H1 (cell line): Measurements from ENCODE around the gene YTHDF2. TPM values are rescaled to one million over a fixed set of nuclear protein-coding genes. Genes with fewer than 3 reads are reported as not detected.

Experiments
- CTCF ChIA-PET: fragments of 300-600 bp; sonication (Branson Sonifier 250); formaldehyde crosslinking; loops from one replicate; lab custom pipeline; 2021; ENCODE audit not compliant: partially characterized antibody; lab: Charles Lee
- POLR2A ChIA-PET: fragments of 300-600 bp; sonication (Branson Sonifier 250); formaldehyde crosslinking; loops from one replicate; lab custom pipeline; 2021; ENCODE audit warnings: inconsistent platforms; ENCODE audit not compliant: partially characterized antibody; lab: Charles Lee
- DNase-seq, 2 experiments: peaks; one replicate each; pipeline versions ENCODE4 v3.0.0 to v3.0.0-alpha.2; 2010 to 2022; ENCODE audit warnings: low spot score in 2 of 2, low read depth in 1 of 2, mixed read lengths in 1 of 2
- FAIRE-seq: peaks from 2 replicates; lab custom pipeline; 2011; peaks lifted over from hg19 to GRCh38; lab: Jason Lieb, UNC
- H2AFZ ChIP-seq: 2 replicates; pipeline ENCODE4 v1.8.1; 2012; ENCODE audit warnings: low read length, inconsistent platforms
- H2AK5ac ChIP-seq: 2 replicates; pipeline ENCODE4 v1.6.1; 2013; ENCODE audit warnings: low read depth, low read length
- H2BK120ac ChIP-seq: replicated peaks from 2 replicates; pipeline ENCODE3; 2013; ENCODE audit warnings: low read depth, low read length, inconsistent platforms
- H2BK12ac ChIP-seq: 2 replicates; pipeline ENCODE4 v1.6.1; 2013; ENCODE audit warnings: low read depth, low read length
- H2BK15ac ChIP-seq: 2 replicates; pipeline ENCODE4 v1.6.1; 2013; ENCODE audit warnings: low read length
- H2BK20ac ChIP-seq: 2 replicates; pipeline ENCODE4 v1.6.1; 2013; ENCODE audit warnings: low read length
- H2BK5ac ChIP-seq: 2 replicates; pipeline ENCODE4 v1.6.1; 2013; ENCODE audit warnings: low read depth, low read length
- H3K14ac ChIP-seq: 2 replicates; pipeline ENCODE4 v1.6.1; 2013; ENCODE audit warnings: inconsistent platforms; ENCODE audit not compliant: insufficient read length
- H3K18ac ChIP-seq: 2 replicates; pipeline ENCODE4 v1.6.1; 2013; ENCODE audit warnings: low read length; ENCODE audit errors: extremely low read depth
- H3K23ac ChIP-seq: 2 replicates; pipeline ENCODE4 v1.6.1; 2013; ENCODE audit warnings: inconsistent platforms; ENCODE audit not compliant: insufficient read length
- H3K23me2 ChIP-seq: 2 replicates; pipeline ENCODE4 v1.6.1; 2013; ENCODE audit warnings: low read depth, low read length
- H3K27ac ChIP-seq: 2 replicates; pipeline ENCODE4 v1.6.1; 2011; ENCODE audit warnings: low read depth, low read length, inconsistent platforms
- H3K27me3 ChIP-seq, 4 experiments: replicated peaks in 1 of 4; 1 replicate in 1 of 4; 2 replicates in 3 of 4; pipeline versions ENCODE4 v1.6.1 to v1.8.1; 2011 to 2013; ENCODE audit warnings: low read length in 3 of 4, mild to moderate bottlenecking in 3 of 4, inconsistent platforms in 2 of 4, mixed read lengths in 2 of 4, moderate library complexity in 1 of 4; ENCODE audit not compliant: control insufficient read depth in 3 of 4, insufficient read depth in 3 of 4; ENCODE audit errors: extremely low read depth in 1 of 4
- H3K36me3 ChIP-seq, 4 experiments: 2 replicates each; pipeline versions ENCODE4 v1.6.1 to v1.8.1; 2011 to 2013; ENCODE audit warnings: mild to moderate bottlenecking in 4 of 4, low read length in 3 of 4, moderate library complexity in 2 of 4, control low read depth in 1 of 4, inconsistent platforms in 1 of 4; ENCODE audit not compliant: insufficient read depth in 4 of 4, control insufficient read depth in 2 of 4
- H3K4ac ChIP-seq: replicated peaks from 2 replicates; pipeline ENCODE3; 2013; ENCODE audit warnings: low read length, low read depth, mixed read lengths, inconsistent platforms; ENCODE audit not compliant: insufficient read length
- H3K4me1 ChIP-seq, 4 experiments: replicated peaks in 1 of 4; 1 replicate in 1 of 4; 2 replicates in 3 of 4; pipeline versions ENCODE4 v1.6.1 to v1.8.1; 2011 to 2013; ENCODE audit warnings: low read length in 3 of 4, inconsistent platforms in 2 of 4, mixed read lengths in 1 of 4; ENCODE audit not compliant: insufficient read depth in 4 of 4, control insufficient read depth in 3 of 4
- H3K4me2 ChIP-seq, 2 experiments: 2 replicates each; pipeline versions ENCODE4 v1.6.1 to v1.8.1; 2011 to 2013; ENCODE audit warnings: low read depth in 2 of 2, low read length in 2 of 2, control low read depth in 1 of 2, inconsistent platforms in 1 of 2, mild to moderate bottlenecking in 1 of 2; ENCODE audit not compliant: insufficient read depth in 1 of 2
- H3K4me3 ChIP-seq, 4 experiments: fragments of 200-600, 300-600 bp in 1 of 4; sonication (generic), shearing (Covaris generic), sonication (Bioruptor Twin) in 1 of 4; 2 replicates each; pipeline versions ENCODE4 v1.5.1 to v1.8.1; 2011 to 2016; ENCODE audit warnings: low read length in 4 of 4, low read depth in 3 of 4, control low read depth in 2 of 4, inconsistent platforms in 2 of 4, mild to moderate bottlenecking in 2 of 4, mixed read lengths in 1 of 4, moderate library complexity in 1 of 4; ENCODE audit not compliant: insufficient read depth in 2 of 4; ENCODE audit errors: extremely low read depth in 1 of 4
- H3K56ac ChIP-seq: replicated peaks from 2 replicates; pipeline ENCODE3; 2013; ENCODE audit warnings: low read depth, mild to moderate bottlenecking, mixed read lengths, low read length, inconsistent platforms; ENCODE audit not compliant: insufficient read length
- H3K79me1 ChIP-seq: 2 replicates; pipeline ENCODE4 v1.6.1; 2013; ENCODE audit warnings: low read depth, low read length, control low read depth
- H3K79me2 ChIP-seq, 2 experiments: 2 replicates each; pipeline versions ENCODE4 v1.6.1 to v1.8.1; 2012 to 2013; ENCODE audit warnings: low read length in 2 of 2, mild to moderate bottlenecking in 2 of 2, inconsistent platforms in 1 of 2; ENCODE audit not compliant: insufficient read depth in 2 of 2, control insufficient read depth in 1 of 2
- H3K9ac ChIP-seq, 4 experiments: replicated peaks in 1 of 4; 1 replicate in 1 of 4; 2 replicates in 3 of 4; pipeline versions ENCODE4 v1.6.1 to v1.8.1; 2011 to 2013; ENCODE audit warnings: low read depth in 3 of 4, low read length in 3 of 4, control low read depth in 2 of 4, mild to moderate bottlenecking in 2 of 4, moderate library complexity in 2 of 4, inconsistent platforms in 1 of 4; ENCODE audit errors: extremely low read depth in 1 of 4
- H3K9me3 ChIP-seq, 2 experiments: 2 replicates each; pipeline versions ENCODE4 v1.6.1 to v1.8.1; 2012 to 2013; ENCODE audit warnings: mild to moderate bottlenecking in 2 of 2, moderate library complexity in 2 of 2, control low read depth in 1 of 2, inconsistent platforms in 1 of 2, low read depth in 1 of 2, low read length in 1 of 2, mixed read lengths in 1 of 2; ENCODE audit not compliant: insufficient read depth in 2 of 2
- H4K20me1 ChIP-seq, 2 experiments: replicated peaks in 1 of 2; 2 replicates each; pipeline versions ENCODE3 to v1.8.1; 2011 to 2013; ENCODE audit warnings: inconsistent platforms in 2 of 2, low read length in 2 of 2, mild to moderate bottlenecking in 1 of 2; ENCODE audit not compliant: insufficient read depth in 2 of 2, control insufficient read depth in 1 of 2
- H4K5ac ChIP-seq: 2 replicates; pipeline ENCODE4 v1.6.1; 2013; ENCODE audit warnings: low read length, low read depth, mixed read lengths, inconsistent platforms; ENCODE audit not compliant: insufficient read length
- H4K8ac ChIP-seq: 2 replicates; pipeline ENCODE4 v1.8.0; 2013; ENCODE audit warnings: mild to moderate bottlenecking, moderate library complexity, low read length, inconsistent platforms; ENCODE audit not compliant: insufficient read depth; ENCODE audit errors: extremely low read depth
- H4K91ac ChIP-seq: replicated peaks from 2 replicates; pipeline ENCODE3; 2013; ENCODE audit warnings: low read length, mixed read lengths, inconsistent platforms; ENCODE audit not compliant: insufficient read length
- MAFK ChIP-seq: IDR thresholded peaks from 2 replicates; pipeline ENCODE4 v1.6.1; 2012; ENCODE audit warnings: low read depth, mild to moderate bottlenecking, improper control_type of control experiment, low read length
- POU5F1 ChIP-seq: IDR thresholded peaks from 2 replicates; pipeline ENCODE4 v1.6.1; 2011; ENCODE audit warnings: low read depth, mild to moderate bottlenecking, low read length, moderate library complexity
- WGBS, 2 experiments: shearing (Covaris generic) in 1 of 2; methylation state at CpG; one replicate each; pipeline versions ENCODE4 v1.1.6 to v1.1.7; 2013 to 2015; ENCODE audit warnings: low lambda C conversion rate in 2 of 2, mixed read lengths in 2 of 2, inconsistent platforms in 1 of 2, low coverage in 1 of 2, missing lambda C conversion rate in 1 of 2; ENCODE audit not compliant: insufficient replicate concordance in 2 of 2, insufficient coverage in 1 of 2, insufficient read length in 1 of 2; ENCODE audit errors: extremely low coverage in 1 of 2, missing lambda C conversion rate in 1 of 2; 5-methylcytosine and 5-hydroxymethylcytosine counted together
- polyA plus RNA-seq, 7 experiments: library from polyadenylated mRNA; depleted of rRNA in 3 of 7; stranded (reverse) in 5 of 7; unstranded in 2 of 7; fragments of >200 nt in 5 of 7; fragments of 200-250 nt in 2 of 7; gene quantifications; 1 replicate in 5 of 7; 2 replicates in 1 of 7; 4 replicates in 1 of 7; pipeline versions ENCODE4 v1.2.1 to v1.2.3, GENCODE V29; 2011 to 2013; ENCODE audit warnings: missing spikeins in 2 of 7, mixed read lengths in 2 of 7
- total RNA-seq: library from RNA; stranded (reverse); fragmentation: NEBNext Ultra II Directional; extraction: Animal tissue kit (Norgen Biotek cat#: 25700); gene quantifications from 2 replicates; pipeline ENCODE4 v1.2.1, GENCODE V29; 2021

YTHDF2 gene
- total and polyA plus RNA-seq, 2 of the 8 experiments (the other 6 are each of a cell fraction or from before 2014, with no cell fraction given): 128 to 164 TPM

DNA sequence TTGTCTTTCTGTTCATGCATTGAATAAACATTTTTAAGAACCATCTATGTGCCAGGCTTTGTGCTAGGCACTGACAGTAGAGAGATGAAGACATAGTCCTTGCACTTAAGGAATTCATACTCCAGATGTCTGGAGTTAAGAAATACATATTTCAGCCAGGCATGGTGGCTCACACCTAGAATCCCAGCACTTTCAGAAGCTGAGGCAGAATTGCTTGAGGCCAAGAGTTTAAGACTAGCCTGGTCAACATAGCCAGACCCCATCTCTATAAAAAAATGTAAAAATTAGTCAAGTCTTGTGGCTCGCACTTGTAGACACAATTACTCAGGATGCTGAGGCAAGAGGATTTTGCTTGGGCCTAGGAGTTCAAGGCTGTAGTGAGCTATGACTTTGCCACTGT lies 18.6 kb upstream of the YTHDF2 start:
- no peak overlapping the region for H2AFZ ChIP-seq
- no peaks in the 10 kb centered on the region for H3K79me2 ChIP-seq
- H2BK15ac ChIP-seq: no peak overlapping the region
- no peak overlapping the region for H2BK5ac ChIP-seq
- no peak overlapping the region for H3K27ac ChIP-seq
- POLR2A ChIA-PET: interaction anchor here (1.2 to 13.5 kb wide), 5 partner anchors 21 to 70 kb away, joined by 3 to 185 read pairs (median 5); partner anchors contain the start of genes RNU11 and YTHDF2
- no peak overlapping the region for H3K23ac ChIP-seq
- 84% methylated on average over 1 of the region's 1 CpG; no CpG with 5 or more reads in 1 of the 2 experiments for WGBS, 2 experiments
- TF ChIP-seq MAFK (no peak), POU5F1 (no peak)
- DNase-seq (no peak), FAIRE-seq (no peak)
- H2BK20ac ChIP-seq: no peak overlapping the region
- H3K18ac ChIP-seq: no peak overlapping the region
- H3K9me3 ChIP-seq: no peaks in the 10 kb centered on the region
- no peak overlapping the region for H2AK5ac ChIP-seq
- no peaks in the 10 kb centered on the region for H3K27me3 ChIP-seq
- CTCF ChIA-PET: interaction anchor here (1.0 to 1.2 kb wide), 3 partner anchors 9 to 46 kb away, joined by 3 to 5 read pairs (median 5); no protein-coding TSS in a partner anchor
- no peaks in the 10 kb centered on the region for H3K4me1 ChIP-seq
- no peak overlapping the region for H2BK120ac ChIP-seq
- H3K14ac ChIP-seq: no peak overlapping the region
- H3K4me2 ChIP-seq: no peak overlapping the region
- no peak overlapping the region for H3K9ac ChIP-seq
- no peak overlapping the region for H4K8ac ChIP-seq
- no peak overlapping the region for H2BK12ac ChIP-seq
- H4K5ac ChIP-seq: no peak overlapping the region
- H3K4me3 ChIP-seq: no peak overlapping the region
- H3K36me3 ChIP-seq: peaks cover 5 to 19% (median 14%) of the 10 kb centered on the region in 4 experiments; a peak in 7 of 8 replicates
- no peaks in the 10 kb centered on the region for H3K79me1 ChIP-seq
- H4K91ac ChIP-seq: no peak overlapping the region
- H3K4ac ChIP-seq: no peak overlapping the region
- H3K23me2 ChIP-seq: no peaks in the 10 kb centered on the region
- H3K56ac ChIP-seq: no peak overlapping the region
- peaks cover 0 to 1% of the 10 kb centered on the region in 2 experiments for H4K20me1 ChIP-seq
